Inflammatory macrophage (primary cell): ENCODE results near the gene GJB1.
"Not testable (repeated sequence)": the region's sequence is repeated elsewhere in the genome, so short reads cannot be mapped to it uniquely, and the experiment has no call there.

Experiments
- DNase-seq, 2 donors: peaks; one replicate each; pipeline ENCODE4 v3.0.0-alpha.2; 2020 to 2022

Gene GJB1

GRCh38 chrX:71256856-71257255 lies 33.8 kb downstream of the GJB1 start:
- DNase-seq, result no peak

- DNase-seq, result not testable (repeated sequence)
These were observed 45.6 kb downstream of the GJB1 start for GRCh38 chrX:71268624-71269023.

- no peak for DNase-seq
These were observed 46.9 kb downstream of the GJB1 start for GRCh38 chrX:71269801-71270395.

GRCh38 chrX:71272313-71272712 lies 49.3 kb downstream of the GJB1 start:
- not testable (repeated sequence) for DNase-seq
